GM10266 (cell line): ENCODE measurements around the gene NDRG4.

Source experiments
- DNase-seq: peaks from one replicate; pipeline ENCODE4 v3.0.0; 2012; ENCODE audit errors: extremely low spot score
- CTCF ChIP-seq: IDR thresholded peaks from 2 replicates; pipeline ENCODE4 v1.5.1; 2012; ENCODE audit warnings: mild to moderate bottlenecking, low read depth; ENCODE audit not compliant: control insufficient read depth, insufficient read depth; ENCODE audit errors: missing control alignments

Gene NDRG4

GRCh38 chr16:58455750-58456149 lies 44.2 kb upstream of the NDRG4 start:
- no peak for TF ChIP-seq CTCF
- no peak for DNase-seq

- DNase-seq = no peak
- no peak for TF ChIP-seq CTCF
Observed at GRCh38 chr16:58456193-58456592, 43.8 kb upstream of the NDRG4 start.

- DNase-seq = no peak
Observed at GRCh38 chr16:58458606-58459343, 41.2 kb upstream of the NDRG4 start.

DNA sequence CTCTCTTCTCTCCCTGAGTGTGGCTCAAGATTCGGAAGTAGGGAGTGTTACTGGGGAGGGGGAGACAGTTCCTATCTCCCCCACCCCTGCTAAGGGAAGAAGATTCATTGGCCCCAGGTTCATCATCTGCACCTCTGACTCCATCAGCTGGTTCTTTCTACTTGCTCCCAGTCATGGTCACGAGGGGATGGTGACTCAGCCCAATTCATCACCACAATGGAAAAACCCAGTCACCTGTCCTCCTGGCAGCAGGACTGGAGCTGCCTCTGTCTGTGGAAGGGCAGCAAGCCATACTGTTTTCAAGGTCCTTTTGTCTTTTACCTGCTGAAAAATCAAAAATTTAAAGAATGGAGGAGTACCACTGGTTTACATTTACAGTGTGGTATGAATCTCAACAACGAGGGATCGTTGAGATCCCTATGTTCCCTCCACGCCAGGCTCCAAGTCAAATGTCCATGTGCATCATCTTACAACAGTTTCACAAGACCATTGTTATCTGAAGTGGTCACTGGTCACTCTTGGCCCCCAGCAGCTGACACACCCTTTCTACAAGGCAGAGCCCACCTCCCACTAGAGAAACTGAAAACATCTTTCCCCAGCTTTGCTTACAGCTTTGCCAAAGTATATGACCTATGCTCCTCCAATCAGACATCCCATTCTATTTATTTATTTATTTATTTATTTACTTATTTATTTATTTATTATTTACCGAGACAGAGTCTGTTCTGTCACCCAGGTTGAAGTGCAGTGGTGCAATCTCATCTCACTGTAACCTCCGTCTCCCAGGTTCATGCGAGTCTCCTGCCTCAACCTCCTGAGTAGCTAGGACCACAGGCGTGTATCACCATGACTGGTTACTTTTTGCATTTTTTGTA lies 40.4 kb upstream of the NDRG4 start:
- TF ChIP-seq CTCF = no peak
- DNase-seq = no peak

More at GRCh38 chr16:58458606-58459343, 41.2 kb upstream of the NDRG4 start:
- no peak for TF ChIP-seq CTCF

GRCh38 chr16:58460219-58460610 lies 39.7 kb upstream of the NDRG4 start:
- no peak for DNase-seq
- TF ChIP-seq CTCF = no peak

DNA sequence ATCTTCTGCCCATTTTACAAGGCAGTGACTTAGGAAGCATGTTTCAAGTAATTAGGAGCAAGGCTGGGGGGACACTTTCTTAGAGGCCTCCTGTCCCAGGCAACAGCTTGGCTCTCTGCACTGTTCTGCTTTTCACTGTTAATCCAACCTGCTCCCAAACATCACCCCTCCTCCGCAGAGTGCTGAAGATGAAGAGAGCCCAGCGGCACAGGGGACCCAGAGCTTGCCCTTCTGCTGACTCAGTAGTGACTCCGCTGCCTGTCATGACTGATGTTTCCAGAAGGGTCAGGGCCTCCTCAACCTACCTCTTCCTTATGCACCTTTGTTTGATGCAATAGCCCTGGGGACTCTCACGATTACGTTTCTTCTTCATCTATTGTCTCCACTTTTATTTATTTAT lies 38.9 kb upstream of the NDRG4 start:
- TF ChIP-seq CTCF = no peak
- DNase-seq = no peak

GRCh38 chr16:58461640-58462039 lies 38.3 kb upstream of the NDRG4 start:
- no peak for DNase-seq
- no peak for TF ChIP-seq CTCF
